ENCODE data around the gene KLHL29. TPM values are rescaled to one million over a fixed set of nuclear protein-coding genes. Genes with fewer than 3 reads are reported as not detected.
"Not testable (repeated sequence)": the region's sequence is repeated elsewhere in the genome, so short reads cannot be mapped to it uniquely, and the experiment has no call there.

KLHL29 gene
- total RNA-seq, 1 donor from 2014 or later: 5.0 TPM

DNA sequence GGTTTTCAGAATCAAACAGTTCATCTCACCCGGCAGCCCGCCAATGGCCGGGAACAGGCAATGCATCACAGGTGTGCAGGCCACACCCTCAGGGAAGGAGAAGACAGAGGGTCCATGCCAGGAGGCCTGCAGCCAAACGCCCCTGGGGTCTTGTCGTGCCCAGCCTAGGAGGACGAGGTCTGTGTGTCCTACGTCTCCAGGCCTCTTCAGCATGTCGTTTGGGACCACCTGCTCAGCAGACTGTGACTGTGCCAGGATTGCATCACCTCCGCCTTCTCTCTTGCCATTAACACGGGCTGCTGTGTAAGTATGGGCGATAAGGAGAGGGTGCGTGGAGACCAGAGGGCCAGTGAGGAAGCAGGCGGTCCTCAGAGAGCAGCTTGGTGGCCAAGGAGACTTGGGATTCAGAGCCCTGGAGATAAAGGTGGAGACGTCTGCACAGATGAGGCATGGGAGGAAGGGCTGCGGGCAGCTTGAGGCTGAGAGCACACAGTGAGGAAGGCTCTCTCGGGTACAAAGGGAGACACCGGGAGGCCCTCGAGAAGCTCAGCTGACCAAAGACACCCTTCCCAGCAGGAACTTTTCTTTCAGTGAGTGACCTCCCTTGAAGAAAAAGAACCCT is 37.4 kb upstream of the KLHL29 start:
- Mint-ChIP-seq H3K9me3 (ENCODE audit: unreplicated experiment) (no peaks in the 10 kb centered on the region), H3K27me3 (ENCODE audit: unreplicated experiment) (peaks cover 25% of the 10 kb centered on the region), H3K27ac (ENCODE audit: unreplicated experiment) (no peak overlapping the region), H3K36me3 (ENCODE audit: unreplicated experiment) (no peaks in the 10 kb centered on the region), H3K4me1 (ENCODE audit: unreplicated experiment) (peaks cover 17% of the 10 kb centered on the region), H3K4me3 (ENCODE audit: unreplicated experiment) (no peak overlapping the region)
- TF ChIP-seq, protein P1, sequence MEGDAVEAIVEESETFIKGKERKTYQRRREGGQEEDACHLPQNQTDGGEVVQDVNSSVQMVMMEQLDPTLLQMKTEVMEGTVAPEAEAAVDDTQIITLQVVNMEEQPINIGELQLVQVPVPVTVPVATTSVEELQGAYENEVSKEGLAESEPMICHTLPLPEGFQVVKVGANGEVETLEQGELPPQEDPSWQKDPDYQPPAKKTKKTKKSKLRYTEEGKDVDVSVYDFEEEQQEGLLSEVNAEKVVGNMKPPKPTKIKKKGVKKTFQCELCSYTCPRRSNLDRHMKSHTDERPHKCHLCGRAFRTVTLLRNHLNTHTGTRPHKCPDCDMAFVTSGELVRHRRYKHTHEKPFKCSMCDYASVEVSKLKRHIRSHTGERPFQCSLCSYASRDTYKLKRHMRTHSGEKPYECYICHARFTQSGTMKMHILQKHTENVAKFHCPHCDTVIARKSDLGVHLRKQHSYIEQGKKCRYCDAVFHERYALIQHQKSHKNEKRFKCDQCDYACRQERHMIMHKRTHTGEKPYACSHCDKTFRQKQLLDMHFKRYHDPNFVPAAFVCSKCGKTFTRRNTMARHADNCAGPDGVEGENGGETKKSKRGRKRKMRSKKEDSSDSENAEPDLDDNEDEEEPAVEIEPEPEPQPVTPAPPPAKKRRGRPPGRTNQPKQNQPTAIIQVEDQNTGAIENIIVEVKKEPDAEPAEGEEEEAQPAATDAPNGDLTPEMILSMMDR (IDR thresholded peaks at IDR 0.05): no peak
- no peak for DNase-seq (ENCODE audit: extremely low spot score, unreplicated experiment)

GRCh38 chr2:23348093-23348481 is 36.9 kb upstream of the KLHL29 start:
- DNase-seq (ENCODE audit: extremely low spot score, unreplicated experiment); H3K9me3 Mint-ChIP-seq (ENCODE audit: unreplicated experiment); H3K4me3 Mint-ChIP-seq (ENCODE audit: unreplicated experiment); H3K36me3 Mint-ChIP-seq (ENCODE audit: unreplicated experiment); H3K27ac Mint-ChIP-seq (ENCODE audit: unreplicated experiment): not testable (repeated sequence)
- Mint-ChIP-seq H3K4me1 (ENCODE audit: unreplicated experiment) (peaks cover 17% of the 10 kb centered on the region), H3K27me3 (ENCODE audit: unreplicated experiment) (peaks cover 25% of the 10 kb centered on the region)

- H3K27me3 Mint-ChIP-seq (ENCODE audit: unreplicated experiment): peaks cover 14% of the 10 kb centered on the region
- no peaks in the 10 kb centered on the region for H3K9me3 Mint-ChIP-seq (ENCODE audit: unreplicated experiment)
- DNase-seq (ENCODE audit: extremely low spot score, unreplicated experiment): no peak
- H3K27ac Mint-ChIP-seq (ENCODE audit: unreplicated experiment): no peak overlapping the region
- TF ChIP-seq, protein P1 (IDR thresholded peaks at IDR 0.05): no peak
- H3K4me3 Mint-ChIP-seq (ENCODE audit: unreplicated experiment): no peak overlapping the region
- no peaks in the 10 kb centered on the region for H3K36me3 Mint-ChIP-seq (ENCODE audit: unreplicated experiment)
- H3K4me1 Mint-ChIP-seq (ENCODE audit: unreplicated experiment): peaks cover 17% of the 10 kb centered on the region
Observed at GRCh38 chr2:23349508-23349907, 35.5 kb upstream of the KLHL29 start.

DNA sequence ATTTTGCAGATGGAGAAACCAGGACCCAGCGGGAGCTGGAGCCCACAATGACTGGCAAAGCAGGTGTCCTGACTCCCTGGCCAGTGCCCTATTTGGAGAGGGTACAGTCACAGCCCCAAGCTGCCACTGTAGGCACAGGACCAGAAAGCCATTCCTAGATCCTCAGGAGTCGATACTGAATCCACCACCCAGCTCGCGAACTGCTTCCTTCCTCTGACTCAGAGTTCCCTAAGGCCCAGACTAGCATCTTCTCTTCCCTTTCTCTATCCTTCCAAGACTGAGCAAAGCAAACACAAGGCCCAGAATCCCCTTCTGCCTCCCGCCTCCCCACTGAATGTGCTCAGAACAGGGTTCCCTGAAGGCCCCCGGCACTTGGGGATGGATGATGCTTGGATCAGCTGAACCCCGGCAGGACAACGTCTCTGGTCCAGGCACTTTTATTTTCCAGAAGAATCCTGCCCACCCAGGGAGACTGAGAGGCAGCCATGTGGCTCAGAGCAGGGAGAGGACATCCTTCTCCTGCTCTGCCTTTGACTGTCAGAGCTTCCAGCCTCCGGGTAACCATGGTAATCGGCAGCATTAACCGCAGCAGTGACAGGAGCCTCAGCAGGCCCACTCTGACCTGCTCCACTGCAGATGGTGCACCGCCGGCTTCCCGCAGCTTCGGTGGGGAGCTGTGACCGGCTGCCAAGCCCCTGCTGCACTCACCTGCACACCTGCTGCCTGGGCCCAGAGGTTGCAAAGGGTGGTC is 34.8 kb upstream of the KLHL29 start:
- Mint-ChIP-seq H3K27ac (ENCODE audit: unreplicated experiment) (no peak overlapping the region), H3K9me3 (ENCODE audit: unreplicated experiment) (no peaks in the 10 kb centered on the region), H3K4me1 (ENCODE audit: unreplicated experiment) (peaks cover 17% of the 10 kb centered on the region), H3K36me3 (ENCODE audit: unreplicated experiment) (no peaks in the 10 kb centered on the region), H3K4me3 (ENCODE audit: unreplicated experiment) (no peak overlapping the region), H3K27me3 (ENCODE audit: unreplicated experiment) (peaks cover 14% of the 10 kb centered on the region)
- TF ChIP-seq, protein P1 (IDR thresholded peaks at IDR 0.05): no peak
- no peak for DNase-seq (ENCODE audit: extremely low spot score, unreplicated experiment)

DNA sequence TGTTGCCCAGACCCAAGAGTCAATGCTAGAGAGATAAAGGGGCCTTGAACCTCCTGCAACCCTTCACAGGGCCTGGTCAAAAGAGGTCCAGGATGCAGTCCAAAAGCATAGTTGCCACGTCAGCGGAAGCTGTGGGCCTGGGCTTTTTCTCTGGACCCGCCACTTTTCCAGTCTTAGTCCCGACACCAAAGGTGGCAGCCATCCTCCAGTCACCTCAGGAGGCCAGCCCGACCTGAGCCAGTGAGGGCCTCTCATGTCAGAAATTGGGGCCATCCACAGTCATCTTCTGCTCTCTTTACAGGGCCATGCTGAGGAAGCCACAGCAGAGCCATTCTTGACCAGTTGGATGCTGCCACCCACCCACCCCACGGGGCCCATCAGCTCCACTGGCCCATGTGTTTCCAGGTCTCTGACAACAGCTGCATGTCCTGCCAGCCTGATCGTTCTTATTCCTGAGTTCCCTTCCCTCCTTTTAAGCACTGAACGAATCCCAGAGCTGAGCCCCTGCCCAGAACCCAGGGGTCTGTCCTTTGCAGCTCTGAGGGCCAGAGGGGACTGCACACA is 34.1 kb upstream of the KLHL29 start:
- no peaks in the 10 kb centered on the region for H3K36me3 Mint-ChIP-seq (ENCODE audit: unreplicated experiment)

More for the DNA sequence above, 34.1 kb upstream of the KLHL29 start:
- Mint-ChIP-seq H3K4me1 (ENCODE audit: unreplicated experiment) (peaks cover 17% of the 10 kb centered on the region), H3K4me3 (ENCODE audit: unreplicated experiment) (no peak overlapping the region), H3K9me3 (ENCODE audit: unreplicated experiment) (no peaks in the 10 kb centered on the region), H3K27me3 (ENCODE audit: unreplicated experiment) (peaks cover 10% of the 10 kb centered on the region), H3K27ac (ENCODE audit: unreplicated experiment) (peak overlapping the region; percentile 52)
- DNase-seq (ENCODE audit: extremely low spot score, unreplicated experiment): no peak
- TF ChIP-seq, protein P1 (IDR thresholded peaks at IDR 0.05): no peak
